Ishikawa (cell line): ENCODE results near the gene CUL3.

ENCODE experiments used
- CEBPB ChIP-seq: IDR thresholded peaks from 2 replicates; pipeline ENCODE4 v1.6.1; 2012
- CREB1 ChIP-seq: IDR thresholded peaks from 2 replicates; pipeline ENCODE4 v1.6.1; 2012; ENCODE audit warnings: low read depth
- EGR1 ChIP-seq: IDR thresholded peaks from 2 replicates; pipeline ENCODE4 v1.6.1; 2012
- EP300 ChIP-seq: IDR thresholded peaks from 2 replicates; pipeline ENCODE4 v1.6.1; 2012; ENCODE audit warnings: borderline replicate concordance
- FOXM1 ChIP-seq: IDR thresholded peaks from 2 replicates; pipeline ENCODE4 v1.6.1; 2012; ENCODE audit warnings: low read depth, borderline replicate concordance
- NFIC ChIP-seq: IDR thresholded peaks from 2 replicates; pipeline ENCODE4 v1.6.1; 2012
- RAD21 ChIP-seq: IDR thresholded peaks from 2 replicates; pipeline ENCODE4 v1.6.1; 2012; ENCODE audit warnings: low read depth
- TAF1 ChIP-seq: IDR thresholded peaks from 2 replicates; pipeline ENCODE4 v1.6.1; 2012; ENCODE audit warnings: low read depth, mild to moderate bottlenecking
- TCF12 ChIP-seq: IDR thresholded peaks from 2 replicates; pipeline ENCODE4 v1.6.1; 2012; ENCODE audit warnings: low read depth
- YY1 ChIP-seq: IDR thresholded peaks from 2 replicates; pipeline ENCODE4 v1.6.1; 2012; ENCODE audit warnings: low read depth
- TF ChIP-seq, protein P1 (sequence below): IDR thresholded peaks from 2 replicates; pipeline ENCODE4 v1.6.1; 2012
- TF ChIP-seq, protein P2 (sequence below): IDR thresholded peaks from 2 replicates; pipeline ENCODE4 v1.6.1; 2012; ENCODE audit warnings: low read depth, mild to moderate bottlenecking

DNA sequence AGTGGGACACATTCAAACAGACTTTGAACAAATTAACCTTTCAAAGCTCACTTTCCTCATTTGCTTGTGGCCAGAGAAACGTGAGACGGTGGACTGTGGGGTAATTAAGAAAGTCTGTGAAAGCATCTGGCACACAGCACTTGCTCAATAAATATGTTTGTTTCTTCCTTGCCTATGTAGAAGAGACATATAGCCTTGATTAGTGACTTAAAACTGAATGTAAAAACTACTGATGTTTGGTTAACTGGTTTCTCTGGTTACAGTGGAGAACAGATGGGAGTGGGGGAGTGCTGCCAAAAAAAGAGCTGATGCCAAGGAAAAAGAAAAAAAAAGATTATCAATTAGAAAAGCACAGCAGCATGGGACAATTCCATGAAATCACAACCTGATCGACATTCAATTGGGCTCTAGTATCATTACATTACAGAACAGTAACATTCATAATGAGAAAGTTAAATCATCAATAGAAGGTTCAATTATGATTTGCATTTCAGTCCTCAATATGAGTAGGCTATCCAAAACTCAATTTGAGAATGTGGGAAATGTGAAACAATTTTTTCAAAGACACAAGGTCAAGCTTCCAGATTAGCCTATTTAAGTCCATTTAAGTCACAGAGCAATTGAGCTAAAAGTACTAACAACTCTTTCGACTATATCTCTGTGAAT lies 14.7 kb downstream of the CUL3 start:
- TF ChIP-seq YY1: no peak
- TF ChIP-seq FOXM1: no peak
- TF ChIP-seq, protein P1, sequence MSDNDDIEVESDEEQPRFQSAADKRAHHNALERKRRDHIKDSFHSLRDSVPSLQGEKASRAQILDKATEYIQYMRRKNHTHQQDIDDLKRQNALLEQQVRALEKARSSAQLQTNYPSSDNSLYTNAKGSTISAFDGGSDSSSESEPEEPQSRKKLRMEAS: no peak
- no peak for TF ChIP-seq NFIC
- TF ChIP-seq TAF1: no peak
- TF ChIP-seq CEBPB: no peak
- TF ChIP-seq EP300: no peak
- no peak for TF ChIP-seq EGR1
- TF ChIP-seq CREB1: no peak
- TF ChIP-seq TCF12: no peak
- no peak for TF ChIP-seq RAD21
- TF ChIP-seq, protein P2, sequence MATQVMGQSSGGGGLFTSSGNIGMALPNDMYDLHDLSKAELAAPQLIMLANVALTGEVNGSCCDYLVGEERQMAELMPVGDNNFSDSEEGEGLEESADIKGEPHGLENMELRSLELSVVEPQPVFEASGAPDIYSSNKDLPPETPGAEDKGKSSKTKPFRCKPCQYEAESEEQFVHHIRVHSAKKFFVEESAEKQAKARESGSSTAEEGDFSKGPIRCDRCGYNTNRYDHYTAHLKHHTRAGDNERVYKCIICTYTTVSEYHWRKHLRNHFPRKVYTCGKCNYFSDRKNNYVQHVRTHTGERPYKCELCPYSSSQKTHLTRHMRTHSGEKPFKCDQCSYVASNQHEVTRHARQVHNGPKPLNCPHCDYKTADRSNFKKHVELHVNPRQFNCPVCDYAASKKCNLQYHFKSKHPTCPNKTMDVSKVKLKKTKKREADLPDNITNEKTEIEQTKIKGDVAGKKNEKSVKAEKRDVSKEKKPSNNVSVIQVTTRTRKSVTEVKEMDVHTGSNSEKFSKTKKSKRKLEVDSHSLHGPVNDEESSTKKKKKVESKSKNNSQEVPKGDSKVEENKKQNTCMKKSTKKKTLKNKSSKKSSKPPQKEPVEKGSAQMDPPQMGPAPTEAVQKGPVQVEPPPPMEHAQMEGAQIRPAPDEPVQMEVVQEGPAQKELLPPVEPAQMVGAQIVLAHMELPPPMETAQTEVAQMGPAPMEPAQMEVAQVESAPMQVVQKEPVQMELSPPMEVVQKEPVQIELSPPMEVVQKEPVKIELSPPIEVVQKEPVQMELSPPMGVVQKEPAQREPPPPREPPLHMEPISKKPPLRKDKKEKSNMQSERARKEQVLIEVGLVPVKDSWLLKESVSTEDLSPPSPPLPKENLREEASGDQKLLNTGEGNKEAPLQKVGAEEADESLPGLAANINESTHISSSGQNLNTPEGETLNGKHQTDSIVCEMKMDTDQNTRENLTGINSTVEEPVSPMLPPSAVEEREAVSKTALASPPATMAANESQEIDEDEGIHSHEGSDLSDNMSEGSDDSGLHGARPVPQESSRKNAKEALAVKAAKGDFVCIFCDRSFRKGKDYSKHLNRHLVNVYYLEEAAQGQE: no peak
